OCI-LY7 (cell line): ENCODE results near the gene NOS2.

Experiments used
- EZH2phosphoT487 ChIP-seq: fragments of 200-600 bp; sonication (generic); IDR thresholded peaks from 2 replicates; pipeline ENCODE4 v1.6.1; 2018; ENCODE audit warnings: low read depth, borderline replicate concordance, mild to moderate bottlenecking, mixed run types, antibody characterized with exemption, low read length, moderate library complexity, mixed read lengths
- TF ChIP-seq, protein P1 (sequence below): fragments of 200-600 bp; sonication (generic); conservative IDR thresholded peaks from 2 replicates; pipeline ENCODE4 v1.5.1; 2014; ENCODE audit warnings: mild to moderate bottlenecking, antibody characterized with exemption, low read length, moderate library complexity, mixed read lengths

GRCh38 chr17:27824745-27825144, 24.4 kb upstream of the NOS2 start:
- TF ChIP-seq, protein P1, sequence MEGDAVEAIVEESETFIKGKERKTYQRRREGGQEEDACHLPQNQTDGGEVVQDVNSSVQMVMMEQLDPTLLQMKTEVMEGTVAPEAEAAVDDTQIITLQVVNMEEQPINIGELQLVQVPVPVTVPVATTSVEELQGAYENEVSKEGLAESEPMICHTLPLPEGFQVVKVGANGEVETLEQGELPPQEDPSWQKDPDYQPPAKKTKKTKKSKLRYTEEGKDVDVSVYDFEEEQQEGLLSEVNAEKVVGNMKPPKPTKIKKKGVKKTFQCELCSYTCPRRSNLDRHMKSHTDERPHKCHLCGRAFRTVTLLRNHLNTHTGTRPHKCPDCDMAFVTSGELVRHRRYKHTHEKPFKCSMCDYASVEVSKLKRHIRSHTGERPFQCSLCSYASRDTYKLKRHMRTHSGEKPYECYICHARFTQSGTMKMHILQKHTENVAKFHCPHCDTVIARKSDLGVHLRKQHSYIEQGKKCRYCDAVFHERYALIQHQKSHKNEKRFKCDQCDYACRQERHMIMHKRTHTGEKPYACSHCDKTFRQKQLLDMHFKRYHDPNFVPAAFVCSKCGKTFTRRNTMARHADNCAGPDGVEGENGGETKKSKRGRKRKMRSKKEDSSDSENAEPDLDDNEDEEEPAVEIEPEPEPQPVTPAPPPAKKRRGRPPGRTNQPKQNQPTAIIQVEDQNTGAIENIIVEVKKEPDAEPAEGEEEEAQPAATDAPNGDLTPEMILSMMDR, result no peak
- no peak for TF ChIP-seq EZH2phosphoT487
